ENCODE data around the gene MED16.

GRCh38 chr19:858868-859843 is 33.8 kb downstream of the MED16 start, which contains the start of gene CFD:
- peak; percentile 80 to 85 (median 81) for TF ChIP-seq POLR2AphosphoS5 (IDR thresholded peaks at IDR 0.05)
- no peak for TF ChIP-seq CTCF (IDR thresholded peaks at IDR 0.05 in 8 of 11, conservative IDR thresholded peaks at IDR 0.05 in 3 of 11)
